IMR-90 (cell line): Measurements from ENCODE around the gene ANKRD40. TPM values are rescaled to one million over a fixed set of nuclear protein-coding genes. Genes with fewer than 3 reads are reported as not detected.
"Not testable (repeated sequence)": the region's sequence is repeated elsewhere in the genome, so short reads cannot be mapped to it uniquely, and the experiment has no call there.

Experiments
- ATAC-seq: fragments of 200-7000 bp; cut with Tn5 transposase; 2 replicates; pipeline ENCODE4 v1.9.1; 2020; ENCODE audit warnings: low read depth, mild to moderate bottlenecking, moderate library complexity
- BruUV-seq: library from RNA; stranded (reverse); fragments of 400-500 nt; replicated peaks from 2 replicates; lab custom pipeline; 2021; lab: Mats Ljungman, UMichigan
- CTCF ChIA-PET: fragments of 300-600 bp; formaldehyde crosslinking; extraction: SDS; loops from one replicate; lab custom pipeline; 2021; ENCODE audit warnings: antibody characterized with exemption; lab: Yijun Ruan, JAX
- POLR2A ChIA-PET: fragments of 300-600 bp; sonication (Branson Sonifier 250); formaldehyde crosslinking; loops from one replicate; lab custom pipeline; 2022; ENCODE audit warnings: antibody characterized with exemption; ENCODE audit not compliant: unreplicated experiment; lab: Charles Lee
- DNase-seq: peaks from one replicate; pipeline ENCODE4 v3.0.0; 2013
- H2AFZ ChIP-seq: replicated peaks from 2 replicates; pipeline ENCODE3; 2013; ENCODE audit warnings: low read length, mild to moderate bottlenecking; ENCODE audit not compliant: poor library complexity
- H2AK5ac ChIP-seq: 2 replicates; pipeline ENCODE4 v1.6.1; 2013; ENCODE audit warnings: low read depth, low read length, inconsistent platforms
- H2AK9ac ChIP-seq: replicated peaks from 2 replicates; pipeline ENCODE3; 2013; ENCODE audit warnings: mild to moderate bottlenecking, low read depth, low read length, moderate library complexity; ENCODE audit not compliant: poor library complexity
- H2BK120ac ChIP-seq: 2 replicates; pipeline ENCODE4 v1.6.1; 2013; ENCODE audit warnings: low read depth, low read length, inconsistent platforms
- H2BK15ac ChIP-seq: 3 replicates; pipeline ENCODE4 v1.6.1; 2013; ENCODE audit warnings: low read depth, low read length, inconsistent platforms
- H2BK20ac ChIP-seq: 2 replicates; pipeline ENCODE4 v1.6.1; 2013; ENCODE audit warnings: low read depth, mild to moderate bottlenecking, inconsistent platforms, low read length, moderate library complexity
- H2BK5ac ChIP-seq: 2 replicates; pipeline ENCODE4 v1.6.1; 2013; ENCODE audit warnings: mild to moderate bottlenecking, low read depth, low read length, inconsistent platforms; ENCODE audit not compliant: poor library complexity, severe bottlenecking
- H3K14ac ChIP-seq: replicated peaks from 2 replicates; pipeline ENCODE4 v1.6.1; 2013; ENCODE audit warnings: low read depth, low read length, inconsistent platforms
- H3K18ac ChIP-seq: 2 replicates; pipeline ENCODE4 v1.6.1; 2013; ENCODE audit warnings: low read depth, low read length, control low read depth
- H3K23ac ChIP-seq: 2 replicates; pipeline ENCODE4 v1.6.1; 2013; ENCODE audit warnings: low read depth, low read length, inconsistent platforms
- H3K27ac ChIP-seq: 2 replicates; pipeline ENCODE4 v1.5.1; 2013; ENCODE audit warnings: mild to moderate bottlenecking, control low read depth, low read length; ENCODE audit not compliant: insufficient read depth
- H3K27me3 ChIP-seq: 2 replicates; pipeline ENCODE4 v1.6.1; 2013; ENCODE audit warnings: low read length; ENCODE audit not compliant: control insufficient read depth, insufficient read depth
- H3K36me3 ChIP-seq: 2 replicates; pipeline ENCODE4 v1.6.1; 2013; ENCODE audit warnings: low read length, mixed read lengths; ENCODE audit not compliant: control insufficient read depth, insufficient read depth
- H3K4ac ChIP-seq: 2 replicates; pipeline ENCODE4 v1.6.1; 2013; ENCODE audit warnings: low read depth, low read length, inconsistent platforms
- H3K4me1 ChIP-seq: 2 replicates; pipeline ENCODE4 v1.6.1; 2013; ENCODE audit warnings: low read length, mixed read lengths; ENCODE audit not compliant: control insufficient read depth, insufficient read depth
- H3K4me2 ChIP-seq: 2 replicates; pipeline ENCODE4 v1.6.1; 2013; ENCODE audit warnings: low read depth, mild to moderate bottlenecking, control low read depth, low read length, moderate library complexity
- H3K4me3 ChIP-seq: 2 replicates; pipeline ENCODE4 v1.5.1; 2013; ENCODE audit warnings: low read depth, mild to moderate bottlenecking, control low read depth, low read length, moderate library complexity; ENCODE audit not compliant: insufficient read depth
- H3K56ac ChIP-seq: 2 replicates; pipeline ENCODE4 v1.6.1; 2013; ENCODE audit warnings: low read length, inconsistent platforms; ENCODE audit not compliant: insufficient read depth; ENCODE audit errors: extremely low read depth
- H3K79me1 ChIP-seq, 2 experiments: 2 replicates each; pipeline ENCODE4 v1.6.1; 2013; ENCODE audit warnings: low read length in 2 of 2, inconsistent platforms in 1 of 2, low read depth in 1 of 2
- H3K9ac ChIP-seq: 2 replicates; pipeline ENCODE4 v1.6.1; 2013; ENCODE audit warnings: low read depth, low read length, control low read depth
- H3K9me1 ChIP-seq: 2 replicates; pipeline ENCODE4 v1.6.1; 2013; ENCODE audit warnings: low read length, inconsistent platforms; ENCODE audit not compliant: insufficient read depth
- H3K9me3 ChIP-seq: 2 replicates; pipeline ENCODE4 v1.6.1; 2013; ENCODE audit warnings: low read length; ENCODE audit not compliant: control insufficient read depth, insufficient read depth
- H4K20me1 ChIP-seq: 2 replicates; pipeline ENCODE4 v1.6.1; 2013; ENCODE audit warnings: low read length, inconsistent platforms; ENCODE audit not compliant: insufficient read depth
- H4K5ac ChIP-seq: 2 replicates; pipeline ENCODE4 v1.6.1; 2013; ENCODE audit warnings: mild to moderate bottlenecking, low read depth, low read length, control low read depth
- H4K8ac ChIP-seq, 2 experiments: 2 replicates each; pipeline ENCODE4 v1.6.1; 2013; ENCODE audit warnings: low read depth in 2 of 2, low read length in 2 of 2, control low read depth in 1 of 2, inconsistent platforms in 1 of 2
- H4K91ac ChIP-seq: 2 replicates; pipeline ENCODE4 v1.6.1; 2013; ENCODE audit warnings: low read depth, low read length, inconsistent platforms; ENCODE audit not compliant: insufficient read depth
- MAFK ChIP-seq: IDR thresholded peaks from 2 replicates; pipeline ENCODE4 v1.6.1; 2012; ENCODE audit warnings: low read depth, low read length, improper control_type of control experiment
- WGBS, 2 experiments: methylation state at CpG; one replicate each; pipeline versions ENCODE4 v1.1.5 to v1.1.7; 2013; ENCODE audit warnings: missing lambda C conversion rate in 2 of 2; ENCODE audit not compliant: insufficient read length in 1 of 2; ENCODE audit errors: extremely low coverage in 2 of 2; 5-methylcytosine and 5-hydroxymethylcytosine counted together
- dilution Hi-C: fragments of 300-500 bp; cut with HindIII; formaldehyde crosslinking; loops from one replicate; pipeline ENCODE4 v1.14.3; 2018; ENCODE audit warnings: low sequenced_read_pairs; ENCODE audit not compliant: unreplicated experiment
- in situ Hi-C: fragments of 300-500 bp; cut with MboI; formaldehyde crosslinking; loops from 3 replicates; pipeline ENCODE4 v1.14.3; 2019; ENCODE audit warnings: low sequenced_read_pairs, inconsistent platforms, mixed read lengths
- intact Hi-C: fragments of 100-400 bp; cut with micrococcal nuclease; formaldehyde crosslinking; loops from 2 replicates; pipeline ENCODE4 v1.10.0; 2022
- polyA plus RNA-seq, 3 experiments: library from polyadenylated mRNA; depleted of rRNA; stranded (reverse); fragments of >200 nt; gene quantifications; 2 replicates each; pipeline ENCODE4 v1.2.3, GENCODE V29; 2012; ENCODE audit warnings: low replicate concordance in 1 of 3
- total RNA-seq: library from RNA; depleted of rRNA; stranded (reverse); fragments of >200 nt; gene quantifications from 2 replicates; pipeline ENCODE4 v1.2.3, GENCODE V29; 2012

Gene ANKRD40
- total and polyA plus RNA-seq, 2 of the 4 experiments (the other 2 are of a cell fraction) = 23.4 to 35.8 TPM

DNA sequence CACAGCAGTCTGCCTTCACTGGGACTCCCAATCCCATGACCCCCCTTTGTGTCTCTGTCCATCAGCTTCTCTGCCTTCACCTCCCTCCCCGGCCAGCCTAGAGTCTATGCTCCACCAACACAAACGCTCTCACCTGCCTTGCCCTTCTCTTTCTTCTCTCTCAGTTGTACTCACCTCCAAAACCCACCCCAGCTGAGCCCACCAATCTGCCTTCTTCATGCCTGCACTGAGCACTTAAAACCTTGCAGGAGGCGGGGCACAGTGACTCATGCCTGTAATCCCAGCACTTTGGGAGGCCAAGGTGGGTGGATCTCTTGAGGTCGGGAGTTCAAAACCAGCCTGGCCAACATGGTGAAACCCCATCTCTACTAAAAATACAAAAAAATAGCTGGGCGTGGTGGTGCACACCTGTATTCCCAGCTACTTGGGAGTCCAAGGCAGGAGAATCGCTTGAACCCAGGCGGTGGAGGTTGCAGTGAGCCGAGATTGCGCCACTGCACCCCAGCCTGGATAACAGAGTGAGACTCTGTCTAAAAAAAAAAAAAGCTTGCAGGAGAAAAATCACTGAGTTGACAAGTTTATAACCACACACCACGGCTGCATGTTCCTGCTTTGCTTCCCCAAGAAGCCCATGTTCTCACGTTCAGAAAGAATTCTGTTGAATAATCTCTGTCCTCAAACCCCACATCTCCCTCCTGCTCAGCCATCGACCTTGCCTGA, 27.0 kb downstream of the ANKRD40 start:
- H4K20me1 ChIP-seq, H3K4me3 ChIP-seq, H3K27me3 ChIP-seq, H3K9me3 ChIP-seq, DNase-seq, POLR2A ChIA-PET, dilution Hi-C loops, BruUV-seq, H3K4me1 ChIP-seq, in situ Hi-C loops, intact Hi-C loops, H3K79me1 ChIP-seq, H3K36me3 ChIP-seq, H3K23ac ChIP-seq: not testable (repeated sequence)
- Histone ChIP-seq H2BK120ac (peak overlapping the region; percentile 90), H3K4ac (peak overlapping the region; percentile 91), H4K91ac (peak overlapping the region; percentile 83), H2AFZ (peak overlapping the region; percentile 94), H2AK9ac (peak overlapping the region; percentile 83), H3K56ac (0 out of 2 replicates have a peak overlapping the region, but pooled peaks have one; percentile 43), H3K9me1 (peaks cover 12% of the 10 kb centered on the region), H2BK20ac (peak overlapping the region; percentile 84), H2AK5ac (peak overlapping the region; percentile 65; the same call in 1 of the 2 replicates), H4K5ac (peak overlapping the region; percentile 80), H3K4me2 (peak overlapping the region; percentile 32; the same call in 1 of the 2 replicates), H3K9ac (peak overlapping the region; percentile 56), H2BK15ac (peak overlapping the region; percentile 94; the same call in 1 of the 3 replicates), H3K14ac (peak overlapping the region; percentile 93), H3K18ac (peak overlapping the region; percentile 44; the same call in 1 of the 2 replicates), H2BK5ac (peak overlapping the region; percentile 43), H4K8ac (peak overlapping the region; percentile 43 to 97; a peak in 3 of 4 replicates), H3K27ac (peak overlapping the region; percentile 44; the same call in 1 of the 2 replicates)
- WGBS, 2 experiments = 36% methylated on average over 4 of the region's 12 CpGs; no CpG with 5 or more reads in 1 of the 2 experiments
- peak; percentile 25 for ATAC-seq
- CTCF ChIA-PET = interaction anchor here (0.8 kb wide), 1 partner anchor 14 kb away, joined by 3 read pairs; no protein-coding TSS in a partner anchor
- TF ChIP-seq MAFK = peak; percentile 36
